Mesenchymal stem cell (in vitro differentiated cells and primary cell): ENCODE data around the gene FMNL3.
"Not testable (repeated sequence)": the region's sequence is repeated elsewhere in the genome, so short reads cannot be mapped to it uniquely, and the experiment has no call there.

Experiments used
- DNase-seq: peaks from one replicate; pipeline ENCODE4 v3.0.0-alpha.2; 2013
- H2AFZ ChIP-seq: one replicate; pipeline ENCODE4 v1.6.1; 2013; ENCODE audit warnings: low read depth, mild to moderate bottlenecking, control low read depth, inconsistent platforms, low read length, moderate library complexity
- H2AK5ac ChIP-seq: 2 replicates; pipeline ENCODE4 v1.6.1; 2013; ENCODE audit warnings: low read length, moderate library complexity, mild to moderate bottlenecking, inconsistent platforms; ENCODE audit not compliant: severe bottlenecking
- H2BK120ac ChIP-seq: one replicate; pipeline ENCODE4 v1.6.1; 2013; ENCODE audit warnings: low read depth, mild to moderate bottlenecking, inconsistent platforms, low read length, moderate library complexity
- H2BK12ac ChIP-seq, 2 experiments: one replicate each; pipeline ENCODE4 v1.6.1; 2013; ENCODE audit warnings: inconsistent platforms in 2 of 2, low read length in 2 of 2, mild to moderate bottlenecking in 2 of 2, moderate library complexity in 2 of 2, control low read depth in 1 of 2
- H2BK15ac ChIP-seq: one replicate; pipeline ENCODE4 v1.6.1; 2013; ENCODE audit warnings: mild to moderate bottlenecking, low read depth, inconsistent platforms; ENCODE audit not compliant: poor library complexity, severe bottlenecking
- H2BK5ac ChIP-seq: 2 replicates; pipeline ENCODE4 v1.6.1; 2013; ENCODE audit warnings: low read depth, mild to moderate bottlenecking, low read length, control low read depth, inconsistent platforms; ENCODE audit not compliant: poor library complexity, severe bottlenecking
- H3K14ac ChIP-seq, 2 experiments: one replicate each; pipeline ENCODE4 v1.6.1; 2013; ENCODE audit warnings: inconsistent platforms in 2 of 2, low read length in 2 of 2, control low read depth in 1 of 2, mild to moderate bottlenecking in 1 of 2, moderate library complexity in 1 of 2
- H3K18ac ChIP-seq, 2 experiments: one replicate each; pipeline ENCODE4 v1.6.1; 2013; ENCODE audit warnings: inconsistent platforms in 2 of 2, low read length in 2 of 2, control low read depth in 1 of 2, low read depth in 1 of 2, mild to moderate bottlenecking in 1 of 2
- H3K23ac ChIP-seq, 2 experiments: one replicate each; pipeline ENCODE4 v1.6.1; 2013; ENCODE audit warnings: inconsistent platforms in 2 of 2, low read length in 2 of 2, mild to moderate bottlenecking in 2 of 2, moderate library complexity in 2 of 2, control low read depth in 1 of 2
- H3K27ac ChIP-seq: 2 replicates; pipeline ENCODE4 v1.5.1; 2013; ENCODE audit warnings: mild to moderate bottlenecking, moderate library complexity, low read length, control low read depth, inconsistent platforms; ENCODE audit not compliant: poor library complexity, severe bottlenecking
- H3K27me3 ChIP-seq, 2 experiments: 2 replicates each; pipeline versions ENCODE4 v1.6.1 to v1.7.0; 2013; ENCODE audit warnings: low read length in 2 of 2, mild to moderate bottlenecking in 2 of 2, moderate library complexity in 2 of 2, control low read depth in 1 of 2, inconsistent platforms in 1 of 2; ENCODE audit not compliant: control insufficient read depth in 1 of 2, insufficient read depth in 1 of 2
- H3K36me3 ChIP-seq, 2 experiments: 2 replicates each; pipeline versions ENCODE4 v1.6.1 to v1.7.0; 2013; ENCODE audit warnings: low read length in 2 of 2, control low read depth in 1 of 2, inconsistent platforms in 1 of 2, low read depth in 1 of 2, mild to moderate bottlenecking in 1 of 2; ENCODE audit not compliant: insufficient read depth in 2 of 2, control insufficient read depth in 1 of 2
- H3K4ac ChIP-seq, 2 experiments: one replicate each; pipeline ENCODE4 v1.6.1; 2013; ENCODE audit warnings: inconsistent platforms in 2 of 2, low read length in 2 of 2, mild to moderate bottlenecking in 2 of 2, moderate library complexity in 2 of 2, control low read depth in 1 of 2, low read depth in 1 of 2
- H3K4me1 ChIP-seq: 2 replicates; pipeline ENCODE4 v1.6.1; 2013; ENCODE audit warnings: low read depth, low read length, control low read depth; ENCODE audit not compliant: control insufficient read depth, insufficient read depth
- H3K4me2 ChIP-seq: 2 replicates; pipeline ENCODE4 v1.6.1; 2013; ENCODE audit warnings: low read length, mild to moderate bottlenecking, inconsistent platforms; ENCODE audit not compliant: poor library complexity, severe bottlenecking
- H3K4me3 ChIP-seq, 2 experiments: 2 replicates each; pipeline versions ENCODE4 v1.5.1 to v1.7.0; 2013; ENCODE audit warnings: low read length in 2 of 2, mild to moderate bottlenecking in 2 of 2, control low read depth in 1 of 2, low read depth in 1 of 2; ENCODE audit not compliant: insufficient read depth in 1 of 2
- H3K79me1 ChIP-seq: replicated peaks from 2 replicates; pipeline ENCODE4 v1.6.1; 2013; ENCODE audit warnings: mild to moderate bottlenecking, control low read depth, low read length, inconsistent platforms; ENCODE audit not compliant: poor library complexity, severe bottlenecking
- H3K9ac ChIP-seq: 2 replicates; pipeline ENCODE4 v1.7.0; 2013; ENCODE audit warnings: mild to moderate bottlenecking, low read length, moderate library complexity
- H3K9me3 ChIP-seq: 2 replicates; pipeline ENCODE4 v1.7.0; 2013; ENCODE audit warnings: mild to moderate bottlenecking, low read length; ENCODE audit not compliant: control insufficient read depth
- H4K8ac ChIP-seq: one replicate; pipeline ENCODE4 v1.6.1; 2013; ENCODE audit warnings: inconsistent platforms, mild to moderate bottlenecking, low read length, moderate library complexity
- H4K91ac ChIP-seq: one replicate; pipeline ENCODE4 v1.6.1; 2013; ENCODE audit warnings: mild to moderate bottlenecking, low read length, inconsistent platforms
- WGBS: methylation state at CpG from one replicate; pipeline ENCODE4 v1.1.7; 2013; ENCODE audit warnings: mixed read lengths; 5-methylcytosine and 5-hydroxymethylcytosine counted together

FMNL3 gene

GRCh38 chr12:49721355-49721754 lies 14.2 kb upstream of the FMNL3 start:
- not testable (repeated sequence) for H2AFZ ChIP-seq, H2AK5ac ChIP-seq, H3K4ac ChIP-seq, H3K4me3 ChIP-seq, H3K79me1 ChIP-seq, H3K4me1 ChIP-seq, H3K18ac ChIP-seq, DNase-seq, H2BK120ac ChIP-seq, H3K23ac ChIP-seq, H3K27ac ChIP-seq, H3K9me3 ChIP-seq, H3K14ac ChIP-seq, H3K36me3 ChIP-seq, H2BK5ac ChIP-seq, H2BK12ac ChIP-seq, H4K8ac ChIP-seq, H4K91ac ChIP-seq, H3K4me2 ChIP-seq, H3K9ac ChIP-seq, H2BK15ac ChIP-seq
- peaks cover 23 to 28% of the 10 kb centered on the region in 2 experiments for H3K27me3 ChIP-seq
- WGBS = 75% methylated on average over 2 of the region's 3 CpGs

GRCh38 chr12:49720214-49720613 lies 13.0 kb upstream of the FMNL3 start:
- H3K23ac ChIP-seq = no peak overlapping the region
- H2AK5ac ChIP-seq = no peak overlapping the region
- no peak overlapping the region for H2BK15ac ChIP-seq
- H3K27ac ChIP-seq = no peak overlapping the region
- 57% methylated on average over 1 of the region's 1 CpG for WGBS
- H4K91ac ChIP-seq = no peak overlapping the region
- H3K18ac ChIP-seq = no peak overlapping the region
- H2BK120ac ChIP-seq = no peak overlapping the region
- H3K4me2 ChIP-seq = no peak overlapping the region
- H2AFZ ChIP-seq = no peak overlapping the region
- no peaks in the 10 kb centered on the region for H3K36me3 ChIP-seq
- H3K14ac ChIP-seq = no peak overlapping the region
- no peak overlapping the region for H3K9ac ChIP-seq
- no peak overlapping the region for H2BK5ac ChIP-seq
- peaks cover 29 to 31% of the 10 kb centered on the region in 2 experiments for H3K27me3 ChIP-seq
- no peaks in the 10 kb centered on the region for H3K9me3 ChIP-seq
- H3K4ac ChIP-seq = no peak overlapping the region
- no peak for DNase-seq
- no peak overlapping the region for H3K4me3 ChIP-seq
- no peak overlapping the region for H2BK12ac ChIP-seq
- H3K4me1 ChIP-seq = no peaks in the 10 kb centered on the region
- no peak overlapping the region for H4K8ac ChIP-seq
- no peaks in the 10 kb centered on the region for H3K79me1 ChIP-seq

- H2BK15ac ChIP-seq, H4K8ac ChIP-seq, H3K27ac ChIP-seq, H2BK12ac ChIP-seq, H3K4me2 ChIP-seq, H3K9me3 ChIP-seq, H3K18ac ChIP-seq, H3K79me1 ChIP-seq, H2AK5ac ChIP-seq, H2BK120ac ChIP-seq, H2BK5ac ChIP-seq, DNase-seq, H4K91ac ChIP-seq, H2AFZ ChIP-seq, H3K4ac ChIP-seq, H3K4me3 ChIP-seq, H3K4me1 ChIP-seq, H3K36me3 ChIP-seq, H3K9ac ChIP-seq, H3K14ac ChIP-seq, H3K23ac ChIP-seq: not testable (repeated sequence)
- H3K27me3 ChIP-seq = peaks cover 27 to 37% of the 10 kb centered on the region in 2 experiments
- WGBS = no CpG with 5 or more reads among the region's 3 CpGs
Measured at GRCh38 chr12:49717800-49718199, 10.6 kb upstream of the FMNL3 start.

- H2AFZ ChIP-seq = no peak overlapping the region
- no peak overlapping the region for H2BK5ac ChIP-seq
- no peak overlapping the region for H4K91ac ChIP-seq
- peaks cover 33 to 49% of the 10 kb centered on the region in 2 experiments for H3K27me3 ChIP-seq
- H3K9me3 ChIP-seq = no peaks in the 10 kb centered on the region
- H3K27ac ChIP-seq = no peak overlapping the region
- 74% methylated on average over 2 of the region's 2 CpGs for WGBS
- H3K4me3 ChIP-seq = no peak overlapping the region
- no peaks in the 10 kb centered on the region for H3K36me3 ChIP-seq
- no peak overlapping the region for H3K9ac ChIP-seq
- no peak overlapping the region for H2BK15ac ChIP-seq
- H2BK120ac ChIP-seq = no peak overlapping the region
- H3K23ac ChIP-seq = no peak overlapping the region
- no peaks in the 10 kb centered on the region for H3K4me1 ChIP-seq
- H2AK5ac ChIP-seq = no peak overlapping the region
- no peak for DNase-seq
- no peak overlapping the region for H3K18ac ChIP-seq
- H3K4ac ChIP-seq = no peak overlapping the region
- no peak overlapping the region for H2BK12ac ChIP-seq
- H3K4me2 ChIP-seq = no peak overlapping the region
- no peak overlapping the region for H4K8ac ChIP-seq
- H3K14ac ChIP-seq = no peak overlapping the region
- no peaks in the 10 kb centered on the region for H3K79me1 ChIP-seq
Measured at GRCh38 chr12:49716553-49716952, 9.3 kb upstream of the FMNL3 start.
